GM18858 (cell line): ENCODE results near the gene AKAP12.

ENCODE experiments used
- ATAC-seq: cut with Tn5 transposase; IDR thresholded peaks from one replicate; pipeline ENCODE4 v1.9.1; 2021; ENCODE audit not compliant: unreplicated experiment

AKAP12 gene, protein sequence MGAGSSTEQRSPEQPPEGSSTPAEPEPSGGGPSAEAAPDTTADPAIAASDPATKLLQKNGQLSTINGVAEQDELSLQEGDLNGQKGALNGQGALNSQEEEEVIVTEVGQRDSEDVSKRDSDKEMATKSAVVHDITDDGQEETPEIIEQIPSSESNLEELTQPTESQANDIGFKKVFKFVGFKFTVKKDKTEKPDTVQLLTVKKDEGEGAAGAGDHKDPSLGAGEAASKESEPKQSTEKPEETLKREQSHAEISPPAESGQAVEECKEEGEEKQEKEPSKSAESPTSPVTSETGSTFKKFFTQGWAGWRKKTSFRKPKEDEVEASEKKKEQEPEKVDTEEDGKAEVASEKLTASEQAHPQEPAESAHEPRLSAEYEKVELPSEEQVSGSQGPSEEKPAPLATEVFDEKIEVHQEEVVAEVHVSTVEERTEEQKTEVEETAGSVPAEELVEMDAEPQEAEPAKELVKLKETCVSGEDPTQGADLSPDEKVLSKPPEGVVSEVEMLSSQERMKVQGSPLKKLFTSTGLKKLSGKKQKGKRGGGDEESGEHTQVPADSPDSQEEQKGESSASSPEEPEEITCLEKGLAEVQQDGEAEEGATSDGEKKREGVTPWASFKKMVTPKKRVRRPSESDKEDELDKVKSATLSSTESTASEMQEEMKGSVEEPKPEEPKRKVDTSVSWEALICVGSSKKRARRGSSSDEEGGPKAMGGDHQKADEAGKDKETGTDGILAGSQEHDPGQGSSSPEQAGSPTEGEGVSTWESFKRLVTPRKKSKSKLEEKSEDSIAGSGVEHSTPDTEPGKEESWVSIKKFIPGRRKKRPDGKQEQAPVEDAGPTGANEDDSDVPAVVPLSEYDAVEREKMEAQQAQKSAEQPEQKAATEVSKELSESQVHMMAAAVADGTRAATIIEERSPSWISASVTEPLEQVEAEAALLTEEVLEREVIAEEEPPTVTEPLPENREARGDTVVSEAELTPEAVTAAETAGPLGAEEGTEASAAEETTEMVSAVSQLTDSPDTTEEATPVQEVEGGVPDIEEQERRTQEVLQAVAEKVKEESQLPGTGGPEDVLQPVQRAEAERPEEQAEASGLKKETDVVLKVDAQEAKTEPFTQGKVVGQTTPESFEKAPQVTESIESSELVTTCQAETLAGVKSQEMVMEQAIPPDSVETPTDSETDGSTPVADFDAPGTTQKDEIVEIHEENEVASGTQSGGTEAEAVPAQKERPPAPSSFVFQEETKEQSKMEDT (N-terminal part only)

DNA sequence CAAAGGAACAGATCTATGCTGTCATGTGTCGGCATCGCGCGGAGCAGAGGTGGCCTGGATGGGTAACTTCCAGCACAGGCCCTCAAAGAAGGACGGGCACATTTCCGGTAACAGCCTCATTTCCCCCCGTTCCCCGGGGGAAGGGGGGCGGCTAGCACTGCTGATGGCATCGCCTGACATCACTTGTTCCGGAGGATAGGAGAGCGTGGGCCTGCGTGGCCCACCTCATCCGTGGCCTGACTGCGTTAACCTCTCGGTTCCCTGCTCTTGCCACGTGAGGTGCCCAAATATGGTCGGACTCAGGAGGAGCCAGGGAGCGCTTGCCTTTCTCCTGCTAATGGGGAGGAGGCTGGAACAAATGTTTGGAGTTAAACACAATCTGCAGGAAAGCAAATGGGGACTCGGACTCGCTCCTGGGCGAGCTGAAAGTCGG, at the start of gene AKAP12:
AKAP12 (plus strand) TSS at position 365 of the 433 bp plus-strand sequence. CDS start 596 bp downstream, outside the sequence.
- no peak for ATAC-seq

DNA sequence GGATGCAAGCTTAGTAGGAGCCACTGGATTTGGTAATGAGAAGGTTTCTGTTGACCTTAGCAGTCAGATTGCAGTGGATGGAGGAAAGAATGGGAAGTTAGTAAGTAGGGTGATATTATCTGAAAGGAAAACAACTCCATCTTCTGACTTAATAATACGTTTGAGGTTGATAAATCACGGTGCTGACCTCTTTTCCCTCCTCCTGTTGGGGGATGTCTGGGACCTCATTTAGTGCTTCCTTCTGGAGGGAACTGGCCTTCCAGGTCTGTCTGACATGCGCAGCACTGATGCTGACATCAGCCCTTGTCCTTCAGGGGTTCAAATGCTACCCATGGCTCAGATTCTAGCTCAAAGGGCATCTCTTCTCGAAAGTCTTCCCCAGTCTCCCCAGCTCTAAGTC, 48.2 kb upstream of the AKAP12 start:
- no peak for ATAC-seq

DNA sequence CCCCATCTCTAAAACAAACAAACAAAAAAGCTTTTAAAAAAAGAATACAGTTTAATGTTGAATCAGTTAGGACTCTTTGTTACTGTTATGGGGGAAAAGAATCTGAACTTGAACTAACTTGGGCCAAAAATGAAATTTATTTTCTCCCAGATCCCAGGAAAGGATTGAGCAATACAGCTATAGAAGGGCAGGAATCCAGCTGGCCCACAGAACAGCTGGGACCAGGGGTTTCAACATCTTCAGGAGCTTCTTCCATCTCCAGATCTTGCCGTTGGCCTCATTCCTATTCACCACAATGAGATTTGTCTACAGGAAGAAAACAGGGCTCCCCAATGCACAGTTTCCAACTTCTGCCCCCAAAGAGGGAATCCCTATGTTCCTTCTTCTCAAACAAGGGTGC, 43.2 kb upstream of the AKAP12 start:
- ATAC-seq, result no peak

DNA sequence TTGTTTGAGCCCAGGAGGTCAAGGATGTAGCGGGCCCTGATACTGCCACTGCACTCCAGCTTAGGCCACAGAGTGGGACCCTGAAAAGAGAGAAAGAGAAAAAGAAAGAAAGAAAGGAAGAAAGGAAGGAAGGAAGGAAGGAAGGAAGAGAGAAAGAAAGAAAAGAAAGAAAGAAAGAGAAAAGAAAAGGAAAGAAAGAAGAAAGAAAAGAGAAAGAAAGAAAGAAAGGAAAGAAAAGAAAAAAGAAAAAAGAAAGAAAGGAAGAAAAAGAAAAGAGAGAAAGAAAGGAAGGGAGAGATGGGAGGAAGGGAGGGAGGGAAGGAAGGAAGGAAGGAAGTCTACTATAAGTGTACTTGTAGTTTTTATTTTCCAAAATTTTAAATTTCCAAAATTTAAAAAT, 42.2 kb upstream of the AKAP12 start:
- ATAC-seq, result no peak

DNA sequence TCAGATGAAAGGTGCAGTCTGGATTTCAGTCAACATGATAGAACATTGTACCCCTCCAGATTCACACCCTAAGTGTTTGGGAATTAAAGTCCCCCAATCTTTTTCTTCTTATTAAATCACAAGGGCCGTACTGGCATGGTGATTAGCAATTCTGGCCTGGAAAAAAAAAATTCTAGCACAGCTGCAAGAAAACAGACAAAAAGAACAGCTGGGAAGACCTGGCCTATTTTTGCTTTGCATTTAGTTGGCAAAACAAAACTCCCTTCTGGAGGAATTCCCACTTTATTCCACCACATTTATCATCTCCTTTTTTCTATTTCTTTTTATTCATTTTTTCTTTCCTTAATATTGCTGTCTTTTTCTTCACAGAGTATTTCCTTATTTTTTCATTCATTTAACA, 39.8 kb upstream of the AKAP12 start:
- no peak for ATAC-seq

DNA sequence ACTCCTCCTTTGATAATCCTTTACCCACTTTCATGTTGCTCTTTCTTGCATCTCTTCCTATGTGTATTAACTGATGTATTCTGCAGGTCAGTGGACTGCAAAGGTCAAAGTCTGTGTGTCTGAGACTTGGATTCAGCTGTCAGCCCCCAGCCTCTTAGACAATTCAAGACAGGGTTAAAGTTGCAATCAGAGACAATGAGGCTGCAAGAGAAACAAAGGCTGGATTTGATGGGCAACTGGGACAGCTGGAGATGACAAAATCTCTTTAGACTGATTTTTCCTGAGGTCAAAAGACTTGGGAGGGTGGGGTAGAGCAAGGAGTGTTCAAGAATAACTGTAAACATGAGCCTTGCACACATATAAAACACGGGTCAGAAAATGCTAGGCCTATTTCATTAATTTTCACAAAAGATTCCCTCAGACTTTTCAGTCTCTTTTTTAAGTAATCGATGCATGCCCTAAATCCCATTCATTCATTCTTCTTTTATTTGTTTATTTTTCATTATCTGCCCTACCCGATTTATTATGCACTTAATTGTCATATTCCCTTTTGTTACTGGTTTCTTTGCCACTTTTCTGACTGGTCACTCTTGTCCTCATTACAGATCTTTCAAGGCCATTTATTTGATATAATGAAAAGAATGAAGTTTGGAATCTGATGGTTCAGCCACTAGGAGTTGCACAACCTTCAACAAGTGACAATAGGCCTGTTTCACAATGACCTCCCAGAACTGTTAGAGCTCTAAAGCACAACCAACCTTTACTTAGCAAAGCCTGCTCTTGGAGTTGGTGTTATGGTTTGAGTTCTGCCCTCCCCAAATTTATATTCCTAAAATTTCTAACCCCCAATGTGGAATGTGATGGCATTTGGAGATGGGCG, 33.8 kb upstream of the AKAP12 start:
- no peak for ATAC-seq

DNA sequence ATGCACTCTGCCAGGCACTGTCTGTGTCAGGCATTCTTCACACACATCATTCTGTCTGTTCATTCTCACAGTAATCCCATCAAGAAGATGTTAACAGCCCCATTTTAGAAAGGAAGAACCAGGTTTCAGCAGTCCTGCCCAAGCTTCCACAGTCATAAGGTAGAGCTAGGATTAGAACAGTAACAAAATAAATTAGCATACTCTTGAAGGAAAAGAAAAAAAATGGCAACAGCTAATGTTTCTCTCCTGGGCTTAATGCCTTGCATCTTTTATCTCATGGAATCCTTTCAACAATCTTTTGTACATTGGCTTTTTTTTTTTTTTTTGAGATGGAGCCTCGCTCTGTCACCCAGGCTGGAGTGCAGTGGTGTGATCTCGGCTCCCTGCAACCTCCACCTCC, 32.1 kb upstream of the AKAP12 start:
- ATAC-seq, result no peak

DNA sequence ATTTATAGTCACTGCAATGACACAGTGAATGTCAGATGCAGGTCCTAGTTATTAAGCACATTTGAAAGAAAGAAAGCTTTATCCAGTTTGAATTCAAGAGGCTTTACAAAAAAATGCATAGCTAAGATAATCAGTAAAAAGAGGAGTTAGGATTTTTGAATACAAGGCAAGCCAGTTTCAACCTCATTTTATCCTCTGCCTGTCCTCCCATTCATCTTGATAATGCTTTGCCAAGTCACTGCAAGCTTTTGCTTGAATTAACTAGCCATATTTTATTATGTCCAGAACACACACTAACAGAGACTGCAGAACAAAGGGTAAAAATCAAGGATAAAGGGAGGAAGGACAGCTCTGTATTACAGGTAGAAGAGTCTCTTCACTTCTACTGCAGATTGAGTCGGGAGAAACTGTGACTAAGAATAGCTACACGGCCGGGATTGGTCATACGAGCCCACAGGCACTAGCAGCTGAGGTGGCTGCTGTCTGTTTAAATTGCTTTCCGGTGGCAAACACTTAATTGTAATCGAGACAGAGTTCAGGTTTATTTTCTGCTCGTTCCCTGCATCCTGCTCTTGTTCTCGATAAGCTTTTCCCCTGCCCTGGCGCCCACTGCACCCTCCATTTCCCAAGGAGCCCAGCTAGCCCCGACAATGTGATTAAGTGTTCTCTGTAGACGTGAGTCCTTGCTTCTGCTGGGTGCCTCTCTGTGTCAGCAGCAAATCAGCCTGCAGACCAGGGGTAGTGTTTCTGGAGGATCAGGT, 30.5 kb upstream of the AKAP12 start:
- ATAC-seq, result no peak

DNA sequence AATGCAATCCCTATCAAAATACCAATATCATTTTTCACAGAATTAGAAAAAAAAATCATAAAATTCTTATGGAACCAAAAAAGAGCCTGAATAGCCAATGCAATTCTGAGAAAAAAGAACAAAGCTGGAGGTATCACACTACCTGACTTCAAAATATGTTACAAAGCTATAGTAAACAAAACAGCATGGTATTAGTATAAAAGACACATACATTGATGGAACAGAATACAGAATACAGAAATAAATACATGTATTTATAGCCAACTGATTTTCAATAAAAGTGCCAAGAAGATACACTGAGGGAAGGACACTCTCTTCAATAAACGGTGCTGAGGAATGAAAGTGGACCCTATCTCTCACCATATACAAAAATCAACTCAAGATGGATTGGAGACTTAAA, 28.7 kb upstream of the AKAP12 start:
- no peak for ATAC-seq

DNA sequence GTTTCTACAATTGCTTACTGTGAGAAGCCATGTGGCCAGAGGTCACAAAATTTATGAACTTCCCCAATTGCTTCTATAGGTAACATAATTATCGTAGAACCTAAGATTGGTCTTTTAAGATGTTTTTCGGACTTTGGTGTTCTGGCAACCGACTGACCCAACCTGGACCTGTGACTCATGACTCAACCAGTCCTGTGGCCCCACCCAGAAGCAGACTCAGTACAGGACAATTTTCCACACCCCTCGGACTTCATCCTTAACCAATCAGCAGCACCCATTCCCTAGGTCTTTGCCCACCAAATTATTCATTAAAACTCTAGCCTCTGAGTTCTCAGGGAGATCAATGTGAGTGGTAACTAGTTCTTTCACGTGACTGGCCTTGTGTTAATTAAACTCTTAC, 26.4 kb upstream of the AKAP12 start:
- ATAC-seq, result no peak

DNA sequence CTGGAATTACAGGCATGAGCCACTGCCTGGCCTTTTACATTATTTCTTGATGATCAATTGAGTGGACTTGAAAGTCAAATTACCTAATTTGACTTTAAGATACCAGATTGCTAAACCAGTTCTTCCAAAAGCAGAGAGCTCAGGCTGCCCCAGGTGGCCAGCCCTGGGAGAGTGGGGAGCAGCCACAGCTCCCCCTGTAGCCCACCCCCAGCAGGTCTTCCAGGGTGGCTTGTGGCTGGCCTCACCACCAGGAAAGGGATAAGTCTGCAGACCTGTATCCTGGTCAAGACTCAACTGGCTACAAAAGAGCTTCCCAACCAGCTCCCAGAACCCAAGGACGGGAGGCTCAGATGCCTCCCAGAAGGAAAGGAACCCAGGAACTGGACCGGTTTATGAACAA, 23.8 kb upstream of the AKAP12 start:
- no peak for ATAC-seq

DNA sequence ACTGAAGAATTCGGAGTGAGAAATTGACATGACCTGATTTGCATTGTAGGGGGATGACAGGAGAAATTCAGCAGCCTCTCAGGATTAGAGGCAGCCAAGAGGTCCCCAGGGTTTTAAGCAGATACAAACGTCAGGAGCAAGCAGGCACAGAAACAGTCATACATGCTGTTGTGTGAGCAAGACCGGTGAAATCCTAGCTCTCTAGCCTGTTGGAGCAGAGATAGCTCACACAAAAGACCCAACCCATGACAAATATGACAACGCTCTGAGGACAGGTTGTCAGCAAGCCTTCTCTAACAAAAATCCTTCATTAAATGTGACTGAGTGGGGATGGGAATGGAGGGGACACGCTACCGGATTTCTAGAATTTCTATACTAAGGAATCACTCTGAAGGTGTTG, 23.0 kb upstream of the AKAP12 start:
- no peak for ATAC-seq

DNA sequence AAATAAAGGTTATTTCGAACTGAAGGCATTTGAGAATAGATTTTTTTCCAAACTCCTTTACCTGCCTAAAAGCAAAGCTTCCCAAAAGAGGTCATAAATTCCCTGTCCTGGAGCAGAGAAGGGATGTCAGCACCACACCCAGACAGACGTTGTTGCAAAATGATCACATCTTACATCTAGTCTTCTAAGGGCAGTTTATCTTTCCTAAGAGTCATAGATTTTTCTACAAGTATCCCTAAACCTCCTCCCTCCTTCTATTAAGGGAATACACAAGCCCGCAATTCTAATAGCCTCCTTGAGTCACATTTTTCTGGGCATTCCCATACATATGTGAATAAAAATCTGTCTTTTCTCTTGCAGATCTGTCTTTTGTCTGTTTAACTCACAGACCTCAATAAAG, 20.6 kb upstream of the AKAP12 start:
- ATAC-seq, result no peak

DNA sequence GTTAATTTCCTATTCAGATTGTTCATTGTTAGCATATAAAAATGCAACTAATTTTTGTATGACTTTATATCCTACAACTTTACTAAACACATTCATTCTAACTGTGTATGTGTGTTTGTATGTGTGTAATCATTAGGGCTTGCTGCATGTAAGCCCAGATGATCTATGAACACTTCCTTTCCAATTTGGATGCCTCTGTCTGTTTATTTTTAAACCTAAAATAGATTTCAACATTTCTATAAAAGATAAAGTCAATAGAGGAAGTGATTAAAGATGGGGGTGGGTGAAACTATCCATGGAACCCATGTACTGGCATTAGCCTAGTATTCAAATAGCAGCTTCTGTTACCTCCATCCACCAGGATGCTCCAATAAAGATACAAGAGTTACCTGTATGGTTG, 15.7 kb upstream of the AKAP12 start:
- ATAC-seq, result no peak

DNA sequence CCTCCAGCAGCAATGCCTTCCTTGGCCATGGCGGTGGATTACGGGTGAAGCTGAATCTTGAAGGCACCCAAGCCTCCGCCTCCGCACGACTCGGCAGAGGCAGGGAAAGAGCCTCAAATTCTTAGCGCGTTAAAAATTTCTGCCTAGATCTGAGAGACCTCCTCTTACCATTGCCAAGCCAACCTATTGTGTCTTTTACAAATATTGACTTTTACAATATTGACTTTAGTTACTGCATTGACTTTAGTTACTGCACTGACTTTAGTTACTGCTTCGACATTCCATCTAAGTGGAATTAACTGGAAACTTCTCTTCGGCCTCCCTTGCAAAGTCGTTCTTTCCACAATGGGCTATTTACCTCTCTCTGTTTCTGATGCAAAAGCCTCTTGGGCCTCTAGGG, 13.8 kb upstream of the AKAP12 start:
- no peak for ATAC-seq

DNA sequence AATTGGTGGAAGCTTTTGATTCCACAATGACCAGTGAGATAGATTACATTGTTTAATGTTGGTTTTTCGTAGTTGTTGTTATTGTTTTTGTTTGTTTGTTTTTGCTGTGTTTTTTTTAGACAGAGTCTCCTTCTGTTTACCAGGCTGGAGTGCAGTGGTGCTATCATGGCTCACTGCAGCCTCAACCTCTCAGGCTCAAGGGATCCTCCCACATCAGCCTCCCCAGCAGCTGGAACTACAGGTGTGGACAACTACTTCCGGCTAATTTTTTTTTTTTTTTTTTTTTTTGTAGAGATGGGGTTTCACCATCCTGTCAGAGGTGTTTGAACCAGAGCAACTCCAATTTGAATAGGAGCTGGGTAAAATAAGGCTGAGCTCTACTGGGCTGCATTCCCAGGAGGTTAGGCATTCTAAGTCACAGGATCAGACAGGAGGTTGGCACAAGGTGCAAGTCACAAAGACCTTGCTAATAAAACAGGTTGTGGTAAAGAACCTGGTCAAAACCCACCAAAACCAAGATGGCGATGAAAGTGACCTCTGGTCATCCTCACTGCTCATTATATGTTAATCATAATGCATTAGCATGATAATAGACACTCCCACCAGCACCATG, 10.9 kb upstream of the AKAP12 start:
- ATAC-seq, result no peak

DNA sequence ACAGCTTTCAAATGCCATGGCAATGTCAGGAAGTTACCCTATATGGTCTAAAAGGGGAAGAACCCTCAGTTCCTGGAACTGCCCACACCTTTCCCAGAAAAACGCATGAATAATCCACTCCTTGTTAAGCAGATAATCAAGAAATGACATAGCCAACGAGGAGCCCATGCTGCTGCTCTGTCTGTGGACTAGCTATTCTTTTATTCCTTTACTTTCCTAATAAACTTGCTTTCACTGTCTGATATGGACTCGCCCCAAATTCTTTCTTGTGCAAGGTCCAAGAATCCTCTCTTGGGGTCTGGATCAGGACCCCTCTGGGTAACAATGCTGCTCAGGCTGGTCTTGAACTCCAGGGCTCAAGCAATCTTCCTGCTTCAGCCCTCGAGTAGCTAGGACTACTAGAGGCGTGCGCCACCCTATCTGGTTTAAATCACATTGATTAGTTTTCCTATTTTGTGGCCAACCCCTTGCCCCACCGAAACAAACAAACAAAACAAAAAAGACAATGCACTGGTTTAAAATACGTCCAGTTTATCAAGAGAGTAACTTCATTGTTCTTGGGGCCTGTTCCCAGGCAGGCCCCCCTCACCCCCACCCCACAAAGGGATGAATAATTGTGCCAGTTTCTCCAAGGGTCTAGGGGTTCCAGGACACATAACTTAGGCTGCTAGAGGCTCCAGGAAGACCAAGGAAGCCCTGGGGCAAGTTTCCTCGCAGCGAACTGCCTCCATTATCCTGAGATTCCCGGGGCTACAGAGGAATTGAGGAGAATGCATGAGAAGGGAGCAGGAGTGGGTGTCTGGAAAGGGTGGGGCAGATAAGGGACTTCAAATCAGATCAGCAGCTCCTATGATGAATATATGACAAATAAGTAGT, 10.1 kb upstream of the AKAP12 start:
- ATAC-seq, result no peak

DNA sequence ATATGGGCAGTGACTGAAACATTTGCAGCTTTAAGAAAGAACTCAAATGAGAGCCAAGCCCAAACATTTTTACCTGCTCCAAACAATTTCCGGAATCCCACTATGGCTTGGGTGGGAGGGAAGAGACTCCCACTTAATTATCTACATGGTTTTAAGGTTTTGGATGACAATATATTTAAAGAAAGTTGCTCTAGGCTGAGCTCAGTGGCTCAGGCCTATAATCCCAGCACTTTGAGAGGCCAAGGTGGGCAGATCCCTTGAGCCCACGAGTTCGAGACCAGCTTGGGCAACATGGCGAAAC, 9.5 kb upstream of the AKAP12 start:
- ATAC-seq, result no peak

DNA sequence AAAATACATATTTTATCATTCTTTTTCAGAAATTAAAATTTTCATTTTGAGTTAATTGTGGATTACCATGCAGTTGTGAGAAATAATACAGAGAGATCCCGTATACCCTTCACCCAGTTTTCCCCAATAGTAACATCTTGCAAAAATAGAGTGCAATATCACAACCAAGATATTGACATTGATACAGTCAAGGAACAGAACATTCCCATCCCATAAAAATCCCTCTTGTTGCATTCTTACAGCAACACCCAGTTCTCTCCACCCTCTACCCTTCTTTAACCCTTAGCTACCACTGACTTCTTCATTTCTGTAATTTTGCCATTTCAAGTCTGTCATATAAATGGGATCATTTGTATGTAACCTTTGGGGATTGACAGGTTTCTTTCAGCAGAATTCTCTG, 6.9 kb upstream of the AKAP12 start:
- ATAC-seq, result no peak
